HG02759 (cell line): ENCODE results near the gene CDC73.
A peak's percentile ranks its signal among the peaks of the same experiment; 100 is the strongest.
"Not testable (repeated sequence)": the region's sequence is repeated elsewhere in the genome, so short reads cannot be mapped to it uniquely, and the experiment has no call there.

Experiments
- ATAC-seq: cut with Tn5 transposase; IDR thresholded peaks from one replicate; pipeline ENCODE4 v1.9.1; 2021; ENCODE audit warnings: mild to moderate bottlenecking, moderate library complexity; ENCODE audit not compliant: unreplicated experiment

The CDC73 gene

DNA sequence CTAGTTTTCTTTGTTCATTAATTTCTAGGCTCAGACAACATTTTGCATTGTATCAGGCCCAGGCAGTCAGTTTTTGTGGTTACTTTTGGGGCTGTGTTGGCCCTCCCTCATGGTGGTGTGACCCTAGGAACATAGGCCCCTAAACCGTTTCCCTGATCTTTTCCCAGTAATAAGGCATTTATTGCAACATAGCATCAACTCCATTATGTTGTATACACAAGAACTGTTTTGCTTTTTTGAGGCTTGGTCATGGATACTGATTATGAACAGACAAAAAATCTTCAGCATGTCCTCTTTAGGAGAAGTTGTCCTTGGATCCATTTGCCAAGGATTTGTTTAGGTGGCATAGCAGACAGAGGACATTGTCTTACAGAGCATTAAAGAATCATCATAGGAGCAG, 54.3 kb downstream of the CDC73 start:
- ATAC-seq, result no peak

DNA sequence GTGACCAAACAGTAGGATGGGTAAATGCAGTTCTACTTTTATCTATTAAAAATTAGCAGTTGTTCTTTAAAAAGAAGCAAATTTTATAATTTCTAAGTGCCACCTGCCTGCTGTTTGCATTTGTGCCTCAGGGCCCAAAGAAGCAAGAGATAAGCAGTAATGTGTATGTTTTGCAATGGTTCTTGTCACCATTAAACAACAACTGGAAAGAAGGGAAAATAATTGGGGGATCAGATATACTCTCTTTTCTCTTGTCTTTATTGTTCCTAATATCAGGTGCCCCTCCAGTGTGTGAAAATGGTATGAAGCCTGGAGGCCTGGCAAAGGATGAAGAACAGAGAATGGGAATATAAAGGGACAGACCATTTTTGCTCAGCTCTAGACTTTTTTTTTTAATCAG, 55.0 kb downstream of the CDC73 start:
- no peak for ATAC-seq

DNA sequence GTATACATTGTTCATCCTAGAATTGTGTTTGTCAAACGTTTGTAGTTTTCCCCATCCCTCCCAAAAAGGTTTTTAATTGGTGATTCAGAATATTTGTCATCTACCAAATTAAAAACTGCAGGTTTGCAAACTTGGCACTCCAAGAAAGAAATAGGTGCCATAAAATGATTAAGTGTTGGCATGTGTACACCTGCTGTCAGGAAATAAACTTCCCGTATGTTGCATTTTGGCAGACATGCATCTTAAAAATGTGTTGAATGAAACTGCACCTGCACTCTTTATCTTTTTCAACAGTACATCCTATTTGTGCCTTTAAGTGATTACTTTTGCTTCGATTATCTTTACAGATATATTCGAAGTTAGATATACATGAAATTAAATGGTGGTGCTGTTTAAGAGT, 57.3 kb downstream of the CDC73 start:
- ATAC-seq, result no peak

DNA sequence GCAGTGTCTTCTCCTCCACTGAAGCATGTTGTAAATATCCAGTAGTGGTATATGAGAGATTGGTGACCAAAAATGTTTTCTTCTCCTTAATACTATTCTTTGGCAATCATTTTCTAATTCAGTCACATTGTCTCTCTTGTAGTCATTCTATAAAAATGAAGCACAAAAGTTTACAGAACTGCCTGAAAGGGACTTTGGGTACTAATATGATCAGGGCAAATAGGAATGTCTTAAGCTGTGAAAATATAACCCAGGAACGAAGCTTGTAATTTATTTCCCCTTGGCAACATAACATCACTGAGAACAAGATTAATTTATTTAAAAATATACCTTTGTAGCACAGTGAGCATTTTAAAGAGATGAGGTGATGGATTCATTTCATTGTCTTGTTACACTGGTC, 59.7 kb downstream of the CDC73 start:
- ATAC-seq, result no peak

DNA sequence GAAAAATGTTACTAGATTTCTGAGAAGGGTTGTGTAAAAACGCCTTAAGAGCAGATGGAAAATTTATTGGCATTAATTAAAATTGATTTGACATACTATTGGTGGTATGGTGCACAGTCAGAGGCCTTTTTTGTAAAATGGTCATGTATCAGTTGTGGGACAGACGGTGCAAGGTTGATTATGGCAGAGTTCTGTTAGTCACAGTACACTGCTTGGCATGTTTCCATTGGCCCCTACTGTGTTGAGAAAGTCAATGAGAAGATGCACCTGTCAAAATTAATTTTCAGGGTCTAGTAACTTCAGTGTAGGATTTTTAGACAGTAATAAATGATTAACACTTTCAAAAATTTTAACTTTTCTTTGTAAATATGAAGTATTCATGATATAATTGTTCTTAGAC, 60.2 kb downstream of the CDC73 start:
- no peak for ATAC-seq

DNA sequence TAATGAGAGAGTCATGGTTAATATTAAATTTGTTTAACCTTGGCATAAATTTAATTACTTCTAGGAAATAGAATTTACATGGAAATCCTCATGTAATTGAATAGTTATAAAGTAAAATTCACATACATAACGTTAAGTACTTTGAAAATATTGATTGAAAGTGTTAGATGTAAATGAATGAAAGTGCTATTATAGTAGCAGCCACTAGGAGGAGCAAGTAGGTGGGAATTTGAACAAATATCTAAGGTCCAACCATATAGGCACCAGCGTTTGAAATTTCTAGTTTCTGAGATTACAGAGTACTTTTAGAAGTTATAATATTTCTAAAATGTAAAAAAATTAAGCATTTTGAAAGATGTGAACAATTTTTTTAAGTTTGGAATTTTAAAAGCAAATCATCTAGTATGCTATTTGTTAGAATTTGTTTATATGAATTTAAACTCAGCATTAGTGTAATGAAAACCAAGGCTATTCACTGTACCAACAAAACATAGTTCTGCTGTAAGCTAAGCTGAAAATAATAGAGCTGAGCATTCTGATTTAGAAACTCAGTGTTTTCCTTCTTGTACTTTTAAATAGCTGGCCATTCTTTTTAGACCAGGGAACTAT, 61.3 kb downstream of the CDC73 start:
- peak; percentile 75 for ATAC-seq

DNA sequence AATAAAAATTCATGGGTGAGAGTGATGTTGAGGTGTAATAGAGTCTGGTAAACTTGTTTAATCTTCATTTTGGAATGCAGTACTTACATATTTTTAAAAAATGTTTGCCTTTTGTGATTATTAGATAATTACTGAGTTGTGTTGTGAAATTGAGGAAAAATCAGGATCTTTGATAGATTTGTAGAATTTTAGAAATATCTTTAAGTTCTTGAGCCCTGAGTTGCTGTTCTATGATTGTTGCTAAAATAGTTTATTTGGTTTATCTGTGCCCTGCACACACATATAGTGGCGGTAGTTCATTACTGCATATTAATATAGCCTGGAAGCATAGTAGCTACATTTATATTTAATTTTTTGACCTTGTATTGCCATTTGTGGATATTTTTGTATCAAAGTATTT, 62.9 kb downstream of the CDC73 start:
- no peak for ATAC-seq

DNA sequence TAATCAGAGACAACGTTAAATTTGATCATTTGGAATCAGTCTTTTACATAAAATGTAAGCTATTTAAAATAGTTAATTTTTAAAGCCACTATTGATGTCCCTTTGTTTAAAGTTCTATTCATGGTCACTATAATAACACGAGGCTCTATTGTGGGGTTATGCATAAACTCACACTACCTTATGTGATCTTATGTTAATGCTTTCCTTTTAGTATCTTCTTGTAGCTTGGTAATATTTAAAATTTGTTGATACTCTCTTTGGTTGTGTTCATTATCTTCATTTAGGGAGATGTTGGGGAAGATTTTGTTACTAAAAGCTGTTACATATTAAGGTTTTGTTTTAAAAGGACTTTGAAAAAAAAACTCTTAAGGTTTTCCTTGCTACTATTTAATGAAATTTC, 63.4 kb downstream of the CDC73 start:
- no peak for ATAC-seq

DNA sequence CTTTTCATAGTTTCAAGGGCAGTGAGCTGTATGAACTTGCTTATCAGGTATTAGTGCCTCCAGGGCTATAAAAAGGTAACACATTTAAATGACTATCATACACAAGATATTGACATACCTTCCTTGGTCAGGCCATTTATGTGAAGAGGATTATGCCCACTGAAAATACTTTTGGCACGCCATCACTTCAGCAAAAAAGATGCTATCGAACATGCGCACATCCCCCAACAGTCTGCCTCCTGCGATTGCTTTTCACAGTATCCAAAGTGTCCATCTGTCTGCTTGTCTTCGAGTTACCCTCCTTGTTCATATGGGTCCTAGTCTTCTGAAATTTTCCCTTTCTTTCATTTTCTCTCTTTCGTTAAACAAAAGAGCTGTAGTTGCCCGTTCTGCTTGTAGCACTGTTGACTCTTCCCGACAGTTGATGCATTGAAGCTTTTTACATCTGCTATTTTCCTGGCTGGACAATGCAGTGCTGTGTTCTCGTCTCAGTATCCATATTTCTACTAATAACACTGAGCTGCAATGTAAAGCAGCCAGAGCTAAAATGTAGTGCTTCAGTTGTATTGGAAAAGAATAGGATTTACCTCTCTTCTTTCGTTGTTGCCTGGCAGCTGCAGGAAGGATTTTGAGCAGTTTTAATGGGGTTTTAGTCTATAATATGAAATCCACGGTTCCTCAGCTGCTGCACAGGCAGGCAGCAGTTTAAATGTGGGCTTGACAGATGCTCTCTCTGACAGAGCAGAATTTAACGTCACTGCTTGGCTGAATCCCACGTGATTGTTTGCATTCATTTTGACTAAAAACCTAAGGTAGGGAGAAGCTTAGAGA, 64.3 kb downstream of the CDC73 start, which contains the start of gene B3GALT2:
TSS of gene B3GALT2 (minus strand) at position 713 of the 831 bp plus-strand sequence. CDS start 5,051 bp downstream, outside the sequence.
- no peak for ATAC-seq

DNA sequence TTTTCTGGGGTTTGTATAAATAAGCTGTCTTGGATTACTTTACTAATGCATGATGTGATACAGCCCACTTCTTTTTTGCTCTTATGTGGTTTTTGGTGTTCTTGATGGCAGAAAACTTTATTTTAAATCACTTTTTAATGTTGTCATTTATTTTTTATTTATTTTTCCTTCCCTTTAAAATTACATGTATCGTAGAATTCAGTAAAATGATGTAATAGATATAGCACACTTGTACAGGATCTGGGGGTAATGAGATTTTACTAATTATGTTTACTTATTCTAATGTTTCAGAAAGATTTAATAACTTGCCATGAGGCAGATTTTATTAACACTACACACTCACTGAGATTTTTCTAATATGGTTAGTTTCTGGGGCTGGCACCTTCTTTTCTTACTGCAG, 65.3 kb downstream of the CDC73 start:
- ATAC-seq, result no peak

DNA sequence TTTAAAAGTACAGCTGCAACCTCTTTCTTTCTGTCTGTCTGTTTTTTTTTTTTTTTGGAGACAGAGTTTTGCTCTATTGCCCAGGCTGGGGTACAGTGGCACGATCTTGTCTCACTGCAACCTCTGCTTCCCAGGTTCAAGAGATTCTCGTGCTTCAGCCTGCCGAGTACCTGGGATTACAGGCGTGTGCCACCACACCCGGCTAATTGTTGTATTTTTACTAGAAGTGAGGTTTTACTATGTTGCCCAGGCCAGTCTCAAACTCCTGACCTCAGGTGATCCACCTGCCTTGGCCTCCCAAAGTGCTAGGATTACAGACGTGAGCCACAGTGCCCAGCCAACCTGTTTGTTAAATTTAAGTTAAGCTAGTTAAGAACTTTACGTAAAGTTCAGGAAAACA, 67.1 kb downstream of the CDC73 start:
- ATAC-seq, result not testable (repeated sequence)

DNA sequence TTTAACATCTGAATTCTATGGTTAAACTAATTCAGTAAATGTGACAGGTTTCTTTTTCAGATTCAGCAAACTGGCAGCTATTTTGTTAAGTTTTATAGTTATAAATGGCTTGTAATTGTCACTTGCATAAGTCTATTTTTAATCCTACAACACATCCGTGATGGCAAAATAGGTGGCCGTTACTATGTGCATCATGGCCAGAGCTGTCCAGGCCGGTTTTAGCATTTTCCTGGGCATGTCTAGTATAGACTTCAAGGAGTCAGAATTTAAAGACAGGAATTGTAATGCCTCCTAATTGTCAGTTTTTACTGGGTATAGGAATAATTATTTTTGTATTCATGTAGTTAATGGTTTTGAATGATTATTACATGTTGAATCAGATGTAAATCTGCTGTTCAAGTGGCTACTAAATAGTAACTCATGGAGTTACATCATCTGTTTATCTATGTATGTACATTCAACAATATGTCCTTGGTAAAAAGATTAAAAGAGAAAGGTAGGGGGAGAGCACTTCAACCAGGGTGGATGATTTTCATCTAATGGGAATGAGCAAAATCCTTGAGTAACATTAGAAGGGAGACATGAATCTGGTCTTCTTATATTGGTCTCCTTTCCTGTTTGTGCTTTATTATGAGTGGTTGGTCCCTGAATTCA, 67.7 kb downstream of the CDC73 start:
- ATAC-seq, result no peak

DNA sequence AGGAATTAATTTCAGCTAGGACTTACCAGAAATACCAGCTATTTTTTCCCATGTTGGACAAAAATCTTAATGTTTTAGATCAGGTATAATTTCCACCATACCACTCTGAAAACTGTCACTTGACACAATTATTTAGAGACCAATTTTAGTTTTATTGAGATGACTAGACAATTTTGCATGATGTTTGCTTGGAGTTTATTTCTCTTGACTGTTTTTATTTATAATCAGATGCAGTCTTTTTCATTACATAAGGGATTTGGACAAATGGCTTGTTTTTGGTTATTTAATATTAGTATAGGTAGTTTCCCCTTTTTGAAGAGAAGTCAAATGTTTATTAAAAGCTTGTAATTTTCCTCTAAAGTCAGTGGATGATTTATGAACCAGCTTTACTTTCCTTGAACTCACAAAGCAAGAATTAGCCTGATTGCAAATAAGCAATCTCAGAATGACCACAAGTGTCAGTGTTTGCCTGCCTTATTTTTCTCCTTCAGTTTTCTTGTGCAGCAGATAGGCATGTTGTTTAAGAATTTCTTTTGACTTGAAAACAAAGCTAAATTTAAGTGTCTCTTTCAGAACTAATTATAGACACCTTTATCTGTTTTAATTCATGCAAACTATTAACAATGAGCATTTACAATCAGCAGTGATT, 68.4 kb downstream of the CDC73 start:
- ATAC-seq, result no peak

DNA sequence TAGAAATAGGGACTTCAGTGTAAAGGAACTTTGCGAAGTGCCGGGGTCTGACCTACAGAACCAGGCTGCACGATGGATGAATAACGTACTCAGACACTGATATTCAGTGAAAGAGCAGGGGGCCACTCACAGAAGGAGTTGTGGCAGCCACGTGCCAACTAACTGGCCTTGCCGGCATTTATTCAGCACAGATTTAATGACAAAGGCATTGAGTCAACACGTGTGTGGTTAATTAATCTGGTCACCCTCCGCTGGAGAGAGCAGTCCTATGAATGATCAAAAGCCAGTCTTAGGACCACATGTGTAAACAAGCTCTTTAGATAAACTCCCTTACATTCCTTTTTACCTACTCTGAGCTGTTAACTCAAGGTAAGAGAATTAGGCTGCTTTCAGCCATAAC, 70.8 kb downstream of the CDC73 start:
- no peak for ATAC-seq

DNA sequence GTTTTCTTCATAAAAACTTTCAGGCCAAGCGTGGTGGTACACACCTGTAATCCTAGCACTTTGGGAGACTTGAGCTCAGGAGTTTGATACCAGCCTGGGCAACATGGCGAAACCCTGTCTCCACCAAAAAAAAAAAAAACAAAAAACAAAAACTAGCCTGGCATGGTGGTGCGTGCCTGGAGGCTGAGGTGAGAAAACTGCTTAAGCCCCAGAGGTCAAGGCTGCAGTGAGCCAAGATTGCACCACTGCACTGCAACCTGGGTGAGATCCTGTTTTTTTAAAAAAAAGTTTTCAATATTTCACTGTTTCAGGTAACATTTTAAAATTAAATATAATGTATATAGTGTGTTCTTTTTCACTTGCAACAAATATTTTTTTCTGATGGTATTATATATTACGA, 78.1 kb downstream of the CDC73 start:
- no peak for ATAC-seq

DNA sequence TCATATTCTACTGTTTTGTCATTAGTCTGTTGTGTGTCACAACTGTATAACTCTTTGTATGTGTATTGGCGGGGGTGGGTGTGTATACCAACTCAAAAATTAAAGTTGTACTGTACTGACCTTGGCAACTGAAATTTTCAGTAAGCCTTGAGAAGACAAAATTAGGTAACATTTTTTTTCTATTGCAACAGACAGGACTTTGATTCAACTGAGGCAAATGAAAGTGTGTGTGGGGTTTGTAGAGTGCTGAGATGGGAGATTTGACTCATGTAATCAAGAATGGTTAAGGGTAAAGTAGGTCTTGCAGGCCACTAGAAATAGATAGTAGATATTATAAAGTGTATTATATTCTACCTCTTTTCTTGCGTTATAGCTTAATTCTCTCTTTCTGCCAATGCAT, 79.2 kb downstream of the CDC73 start:
- no peak for ATAC-seq

DNA sequence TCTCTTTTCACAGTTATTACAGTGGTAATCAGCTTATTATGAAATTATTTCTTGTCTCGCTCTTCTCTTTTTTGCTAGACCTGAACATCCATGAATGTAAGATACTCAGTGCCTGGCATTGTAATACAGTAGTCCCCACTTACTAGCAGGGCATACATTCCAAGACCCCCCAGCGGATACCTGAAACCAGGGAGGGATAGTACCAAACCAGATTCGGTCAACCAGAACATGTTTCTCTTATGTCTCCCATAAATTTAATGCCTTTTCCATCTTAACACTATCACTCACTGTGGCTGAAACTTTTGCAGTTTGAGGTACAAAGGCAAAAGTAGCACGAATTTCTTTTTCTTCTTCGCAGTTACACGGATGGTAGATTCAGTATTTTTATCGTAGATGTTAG, 89.2 kb downstream of the CDC73 start:
- ATAC-seq, result no peak

DNA sequence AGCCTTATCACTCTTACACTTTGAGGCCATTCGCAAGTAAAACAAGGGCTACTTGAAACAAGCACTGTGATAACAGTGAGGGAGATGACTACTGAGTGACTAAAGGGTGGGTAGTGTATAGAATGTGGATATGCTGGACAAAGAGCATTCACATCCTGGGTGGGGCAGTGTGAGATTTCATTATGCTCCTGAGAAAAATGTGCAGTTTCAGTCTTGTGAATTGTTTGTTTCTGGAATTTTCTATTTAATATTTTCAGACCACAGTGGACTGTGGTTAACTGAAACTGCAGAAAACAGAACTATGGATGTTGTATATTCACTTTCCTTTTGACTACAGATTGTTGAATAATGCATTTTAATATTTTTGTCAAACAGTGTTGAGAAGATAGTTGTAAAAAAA, 89.7 kb downstream of the CDC73 start:
- peak; percentile 73 for ATAC-seq

DNA sequence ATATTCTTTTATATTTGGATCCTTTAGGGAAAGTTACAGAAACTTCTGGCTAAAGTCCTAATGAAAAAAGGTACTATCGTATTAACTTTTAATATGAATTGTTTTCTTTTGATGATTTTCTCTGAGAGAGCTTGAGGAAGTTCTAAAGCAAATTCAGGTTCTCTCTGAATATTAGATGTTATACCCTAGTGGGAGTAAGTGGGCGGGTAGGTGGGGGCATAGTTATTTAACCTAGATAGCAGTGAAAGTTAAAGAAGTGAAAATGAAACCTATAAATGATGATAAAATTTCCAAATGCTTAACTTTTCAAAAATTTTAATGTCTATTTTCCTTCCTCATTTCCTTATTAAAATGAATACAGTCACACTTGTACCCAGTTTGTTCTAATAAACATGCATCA, 90.8 kb downstream of the CDC73 start:
- ATAC-seq, result no peak

DNA sequence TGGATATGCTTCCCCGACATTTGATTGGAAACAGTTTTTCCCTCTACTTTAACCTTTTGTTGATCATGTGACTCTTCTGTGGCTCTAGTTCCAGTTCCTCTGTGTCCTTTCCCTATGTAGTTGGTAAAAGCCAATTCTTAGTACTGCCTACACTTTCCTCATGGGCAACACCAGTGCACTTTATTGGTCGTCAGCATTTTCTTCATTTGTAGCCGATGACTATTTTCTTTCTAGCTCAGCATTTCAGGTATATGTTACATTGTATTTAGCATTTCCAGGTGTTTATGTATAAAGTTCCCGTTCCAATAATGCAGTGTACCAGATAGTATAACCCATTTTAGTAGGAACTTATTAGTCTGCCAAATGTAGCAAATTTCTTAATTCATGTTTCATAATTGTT, 92.2 kb downstream of the CDC73 start:
- ATAC-seq, result no peak

DNA sequence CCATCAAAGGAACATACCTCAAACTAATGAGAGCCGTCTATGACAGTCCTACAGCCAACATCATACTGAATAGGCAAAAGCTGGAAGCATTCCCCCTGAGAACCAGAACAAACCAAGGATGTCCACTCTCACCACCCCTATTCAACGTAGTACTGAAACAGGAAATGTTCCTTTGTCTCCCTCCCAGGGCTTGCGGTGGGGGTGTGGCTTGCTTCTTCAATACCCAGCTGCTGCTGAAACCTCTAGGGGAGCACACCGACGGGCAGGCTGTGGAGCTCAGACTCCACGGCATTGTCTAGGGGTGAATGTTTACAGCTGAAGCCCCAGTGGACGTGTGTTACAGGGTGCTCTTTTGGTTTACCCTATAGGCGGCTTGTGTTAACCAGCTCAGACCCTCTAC, 95.1 kb downstream of the CDC73 start:
- no peak for ATAC-seq

DNA sequence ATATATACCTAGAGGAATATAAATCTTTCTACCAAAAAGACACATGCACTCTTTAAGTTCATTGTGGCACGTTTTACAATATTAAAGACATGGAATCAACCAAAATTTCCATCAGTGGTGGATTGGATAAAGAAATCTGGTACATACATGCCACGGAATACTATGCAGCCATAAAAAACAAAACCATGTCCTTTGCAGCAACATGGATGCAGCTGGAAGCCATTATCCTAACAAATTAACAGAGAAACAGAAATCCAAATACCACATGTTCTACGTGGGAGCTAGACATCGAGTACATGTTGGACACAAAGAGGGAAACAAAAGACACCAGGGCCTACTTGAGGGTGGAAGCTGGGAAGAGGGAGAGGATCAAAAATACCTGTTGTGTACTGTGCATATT, 97.6 kb downstream of the CDC73 start:
- ATAC-seq, result no peak
